Brain microvascular endothelial cell (primary cell): Measurements from ENCODE around the gene ATRN.

Experiments used
- DNase-seq: peaks from one replicate; pipeline ENCODE4 v3.0.0-alpha.2; 2020
- H3K27ac ChIP-seq: fragments of 250-450 bp; sonication (Bioruptor Pico); 2 replicates; pipeline ENCODE4 v1.5.1; 2020; ENCODE audit warnings: mild to moderate bottlenecking, moderate library complexity
- H3K27me3 ChIP-seq: fragments of 250-450 bp; sonication (Bioruptor Pico); replicated peaks from 2 replicates; pipeline ENCODE4 v1.5.1; 2020; ENCODE audit warnings: mild to moderate bottlenecking
- H3K36me3 ChIP-seq: fragments of 250-450 bp; sonication (Bioruptor Pico); replicated peaks from 2 replicates; pipeline ENCODE4 v1.5.1; 2020; ENCODE audit warnings: mild to moderate bottlenecking
- H3K4me3 ChIP-seq: 2 replicates; pipeline ENCODE4 v1.5.1; 2011; ENCODE audit warnings: low read depth, mild to moderate bottlenecking, control low read depth, low read length, moderate library complexity
- CTCF ChIP-seq: IDR thresholded peaks from 2 replicates; pipeline ENCODE4 v1.5.1; 2011; ENCODE audit warnings: low read depth, mild to moderate bottlenecking, moderate library complexity, low read length, control low read depth, inconsistent platforms; ENCODE audit errors: missing control alignments
- in situ Hi-C: cut with HindIII; loops from 2 replicates; pipeline ENCODE4 v1.10.0; 2017; ENCODE audit warnings: low sequenced_read_pairs, low pct_ligation_motif_present

ATRN gene

GRCh38 chr20:3696745-3697587 lies 226.1 kb downstream of the ATRN start:
- H3K27ac ChIP-seq: no peak overlapping the region
- in situ Hi-C loops: no loop called here

GRCh38 chr20:3697588-3698305 lies 226.9 kb downstream of the ATRN start:
- TF ChIP-seq CTCF: no peak
- no peak overlapping the region for H3K27ac ChIP-seq
- H3K36me3 ChIP-seq: no peaks in the 10 kb centered on the region
- in situ Hi-C loops: no loop called here
- H3K27me3 ChIP-seq: no peaks in the 10 kb centered on the region
- DNase-seq: no peak
- H3K4me3 ChIP-seq: no peak overlapping the region

More at GRCh38 chr20:3696745-3697587, 226.1 kb downstream of the ATRN start:
- no peak for DNase-seq
- no peak overlapping the region for H3K4me3 ChIP-seq
- no peaks in the 10 kb centered on the region for H3K27me3 ChIP-seq
- H3K36me3 ChIP-seq: no peaks in the 10 kb centered on the region
- TF ChIP-seq CTCF: no peak

- no peak for DNase-seq
- Histone ChIP-seq H3K27me3 (no peaks in the 10 kb centered on the region), H3K4me3 (no peak overlapping the region), H3K27ac (no peak overlapping the region), H3K36me3 (no peaks in the 10 kb centered on the region)
- in situ Hi-C loops: no loop called here
- TF ChIP-seq CTCF: no peak
These were observed 227.8 kb downstream of the ATRN start for GRCh38 chr20:3698591-3699001.

GRCh38 chr20:3699037-3699436 lies 228.2 kb downstream of the ATRN start:
- in situ Hi-C loops: no loop called here
- no peak for DNase-seq

More at GRCh38 chr20:3699037-3699436, 228.2 kb downstream of the ATRN start:
- Histone ChIP-seq H3K36me3 (no peaks in the 10 kb centered on the region), H3K4me3 (no peak overlapping the region), H3K27me3 (no peaks in the 10 kb centered on the region), H3K27ac (no peak overlapping the region)
- no peak for TF ChIP-seq CTCF
